ENCODE results near the gene BMERB1. TPM values are rescaled to one million over a fixed set of nuclear protein-coding genes. Genes with fewer than 3 reads are reported as not detected.

BMERB1 gene
- total RNA-seq, 2 experiments from 2014 or later, result 0.85 to 0.98 TPM

DNA sequence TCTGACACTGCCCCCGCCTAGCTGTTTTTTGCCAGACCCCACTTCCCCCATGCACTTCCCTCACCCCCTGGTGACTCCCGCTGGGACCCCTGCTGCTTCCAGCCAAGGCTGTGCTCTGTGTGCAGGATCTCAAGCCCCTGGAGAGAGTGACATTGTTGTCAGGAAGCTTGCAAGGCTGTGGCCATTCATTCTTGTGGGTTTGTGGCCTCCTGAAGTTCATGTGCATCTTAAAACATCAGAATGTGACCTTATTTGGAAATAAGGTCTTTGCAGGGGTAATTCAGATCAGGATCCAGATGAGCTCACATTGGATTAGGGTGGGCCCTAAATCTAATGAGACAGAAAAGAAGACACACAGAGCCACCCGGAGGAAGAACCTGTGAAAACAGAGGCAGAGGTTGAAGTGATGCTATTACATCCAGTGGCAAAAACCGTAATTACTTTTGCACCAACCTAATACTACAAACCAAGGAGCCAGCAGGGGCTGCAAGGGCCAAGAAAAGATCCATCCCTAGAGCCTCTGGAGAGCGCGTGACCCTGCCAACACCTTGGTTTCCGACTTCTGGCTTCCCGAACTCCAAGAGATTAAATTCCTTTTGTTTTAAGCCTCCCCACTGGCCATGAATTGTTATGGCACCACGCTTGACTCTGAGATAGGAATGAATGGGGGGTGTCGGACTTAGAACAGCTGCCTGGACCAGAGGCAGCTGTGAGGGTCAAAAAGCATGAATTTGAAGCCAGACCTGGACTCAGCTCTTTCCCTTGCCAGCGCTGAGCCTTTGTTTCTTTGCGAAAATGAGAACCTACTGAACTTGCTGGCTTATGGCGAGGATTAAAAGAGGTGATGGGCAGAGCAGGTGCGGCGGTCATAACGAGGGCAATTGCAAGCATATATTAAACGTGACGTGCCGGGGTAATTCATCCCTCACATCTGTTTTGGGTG is 75.5 kb downstream of the BMERB1 start:
- peak in 3 of 14 experiments; percentile 6 to 32 (median 13) for DNase-seq
- POLR2A ChIA-PET, result no interaction called here
- H3K27ac Mint-ChIP-seq, result peak overlapping the region; percentile 71

DNA sequence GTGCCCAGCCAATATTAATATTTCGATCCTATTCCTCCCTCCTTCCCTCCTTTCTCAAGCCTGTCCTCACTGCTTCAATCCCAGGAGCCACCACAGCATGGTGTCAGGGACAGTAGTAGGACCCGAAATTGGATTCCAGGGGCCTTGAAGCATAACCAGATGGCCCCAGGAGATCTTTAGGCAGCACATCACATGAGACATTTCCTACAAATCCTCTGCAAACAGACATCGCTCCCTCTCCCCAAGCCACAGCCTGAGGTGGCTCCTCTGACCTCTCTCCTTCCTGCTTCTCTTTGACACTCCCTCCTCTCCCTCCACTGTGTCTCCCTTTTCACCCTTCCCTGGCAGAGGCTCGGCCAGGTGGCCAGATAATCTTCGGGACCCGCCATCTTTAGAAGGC is 76.6 kb downstream of the BMERB1 start:
- Histone ChIP-seq H3K4me3 (ENCODE audit: low read length) (no peak overlapping the region), H3K9me3 (ENCODE audit: control insufficient read depth in 1 of 2, insufficient read depth in 1 of 2, low read length in 2 of 2) (no peaks in the 10 kb centered on the region), H3K4me1 (ENCODE audit: insufficient read depth, low read length) (peaks cover 16% of the 10 kb centered on the region), H3K27ac (ENCODE audit: low read depth in 1 of 2, low read length in 2 of 2) (no peak overlapping the region), H3K36me3 (ENCODE audit: insufficient read depth, low read length) (no peaks in the 10 kb centered on the region), H3K27me3 (ENCODE audit: control insufficient read depth in 1 of 2, insufficient read depth in 2 of 2, low read length in 2 of 2) (no peaks in the 10 kb centered on the region)
- no peak for ATAC-seq (ENCODE audit: poor library complexity)
- H3K27ac Mint-ChIP-seq, result no peak overlapping the region
- no peaks in the 10 kb centered on the region for H3K9me3 Mint-ChIP-seq
- intact Hi-C loops (cut with DNase I, micrococcal nuclease), result no loop called here
- H3K27me3 Mint-ChIP-seq, result peaks cover 5% of the 10 kb centered on the region
- peaks cover 18% of the 10 kb centered on the region for H3K4me1 Mint-ChIP-seq (ENCODE audit: low read depth)
- TF ChIP-seq, protein P1, sequence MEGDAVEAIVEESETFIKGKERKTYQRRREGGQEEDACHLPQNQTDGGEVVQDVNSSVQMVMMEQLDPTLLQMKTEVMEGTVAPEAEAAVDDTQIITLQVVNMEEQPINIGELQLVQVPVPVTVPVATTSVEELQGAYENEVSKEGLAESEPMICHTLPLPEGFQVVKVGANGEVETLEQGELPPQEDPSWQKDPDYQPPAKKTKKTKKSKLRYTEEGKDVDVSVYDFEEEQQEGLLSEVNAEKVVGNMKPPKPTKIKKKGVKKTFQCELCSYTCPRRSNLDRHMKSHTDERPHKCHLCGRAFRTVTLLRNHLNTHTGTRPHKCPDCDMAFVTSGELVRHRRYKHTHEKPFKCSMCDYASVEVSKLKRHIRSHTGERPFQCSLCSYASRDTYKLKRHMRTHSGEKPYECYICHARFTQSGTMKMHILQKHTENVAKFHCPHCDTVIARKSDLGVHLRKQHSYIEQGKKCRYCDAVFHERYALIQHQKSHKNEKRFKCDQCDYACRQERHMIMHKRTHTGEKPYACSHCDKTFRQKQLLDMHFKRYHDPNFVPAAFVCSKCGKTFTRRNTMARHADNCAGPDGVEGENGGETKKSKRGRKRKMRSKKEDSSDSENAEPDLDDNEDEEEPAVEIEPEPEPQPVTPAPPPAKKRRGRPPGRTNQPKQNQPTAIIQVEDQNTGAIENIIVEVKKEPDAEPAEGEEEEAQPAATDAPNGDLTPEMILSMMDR (IDR thresholded peaks at IDR 0.05), result no peak
- ChIA-PET CTCF (no interaction called here), POLR2A (no interaction called here)
- DNase-seq, result no peak
- H3K4me3 Mint-ChIP-seq, result no peak overlapping the region
- no peaks in the 10 kb centered on the region for H3K36me3 Mint-ChIP-seq (ENCODE audit: low read depth)

More for the DNA sequence above, 75.5 kb downstream of the BMERB1 start:
- Histone ChIP-seq H3K36me3 (ENCODE audit: insufficient read depth, low read length) (no peaks in the 10 kb centered on the region), H3K9me3 (ENCODE audit: control insufficient read depth in 1 of 2, insufficient read depth in 1 of 2, low read length in 2 of 2) (no peaks in the 10 kb centered on the region), H3K27me3 (ENCODE audit: control insufficient read depth in 1 of 2, insufficient read depth in 2 of 2, low read length in 2 of 2) (no peaks in the 10 kb centered on the region), H3K27ac (ENCODE audit: low read depth in 1 of 2, low read length in 2 of 2) (no peak overlapping the region), H3K4me1 (ENCODE audit: insufficient read depth, low read length) (peaks cover 16% of the 10 kb centered on the region), H3K4me3 (ENCODE audit: low read length) (no peak overlapping the region)
- Mint-ChIP-seq H3K27me3 (peaks cover 5% of the 10 kb centered on the region), H3K36me3 (ENCODE audit: low read depth) (no peaks in the 10 kb centered on the region), H3K9me3 (no peaks in the 10 kb centered on the region), H3K4me3 (no peak overlapping the region), H3K4me1 (ENCODE audit: low read depth) (peaks cover 18% of the 10 kb centered on the region)
- ATAC-seq (ENCODE audit: poor library complexity), result peak; percentile 74
- TF ChIP-seq, protein P1 (IDR thresholded peaks at IDR 0.05), result no peak
- intact Hi-C loops (cut with DNase I, micrococcal nuclease), result no loop called here
- CTCF ChIA-PET, result no interaction called here

DNA sequence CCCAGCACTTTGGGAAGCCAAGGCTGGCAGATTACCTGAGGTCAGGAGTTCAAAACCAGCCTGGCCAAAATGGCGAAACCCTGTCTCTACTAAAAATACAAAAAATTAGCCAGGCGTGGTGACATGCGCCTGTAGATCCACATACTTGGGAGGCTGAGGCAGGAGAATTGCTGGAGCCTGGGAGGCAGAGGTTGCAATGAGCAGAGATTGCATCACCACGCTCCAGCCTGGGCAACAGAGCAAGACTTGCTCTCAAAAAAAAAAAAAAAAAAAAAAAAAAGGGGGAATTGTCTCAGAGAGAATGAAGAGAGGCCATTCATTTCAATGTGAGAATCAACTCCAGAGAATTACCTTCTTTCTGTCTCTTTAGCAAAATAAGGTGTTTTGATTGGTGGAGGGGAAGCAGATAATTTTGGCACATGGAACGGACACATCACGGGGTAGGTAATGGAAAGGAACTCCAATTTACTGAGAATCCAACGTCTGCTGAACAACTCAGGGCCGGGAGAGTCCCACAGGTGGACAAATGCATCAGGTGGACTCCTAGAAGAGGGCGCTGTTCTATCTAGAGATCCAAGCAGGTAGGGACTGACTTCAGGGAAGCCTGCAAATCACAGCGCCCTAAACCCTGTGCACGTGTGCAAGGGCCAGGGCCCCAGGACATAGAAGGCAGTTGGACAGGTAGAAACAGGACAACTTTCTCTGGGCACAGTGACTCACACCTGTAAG is 77.5 kb downstream of the BMERB1 start:
- POLR2A ChIA-PET, result no interaction called here
- TF ChIP-seq, protein P1 (IDR thresholded peaks at IDR 0.05), result no peak
- ATAC-seq (ENCODE audit: poor library complexity) (no peak), DNase-seq (no peak)
- no peaks in the 10 kb centered on the region for H3K36me3 ChIP-seq (ENCODE audit: insufficient read depth, low read length)
- H3K4me3 ChIP-seq (ENCODE audit: low read length), result no peak overlapping the region
- intact Hi-C loops (cut with DNase I, micrococcal nuclease), result no loop called here
- H3K27me3 ChIP-seq (ENCODE audit: control insufficient read depth in 1 of 2, insufficient read depth in 2 of 2, low read length in 2 of 2), result no peaks in the 10 kb centered on the region
- no peak overlapping the region for H3K4me3 Mint-ChIP-seq
- H3K9me3 ChIP-seq (ENCODE audit: control insufficient read depth in 1 of 2, insufficient read depth in 1 of 2, low read length in 2 of 2), result no peaks in the 10 kb centered on the region
- peaks cover 5% of the 10 kb centered on the region for H3K27me3 Mint-ChIP-seq
- H3K9me3 Mint-ChIP-seq, result no peaks in the 10 kb centered on the region
- H3K36me3 Mint-ChIP-seq (ENCODE audit: low read depth), result no peaks in the 10 kb centered on the region
- peaks cover 16% of the 10 kb centered on the region for H3K4me1 ChIP-seq (ENCODE audit: insufficient read depth, low read length)
- CTCF ChIA-PET, result no interaction called here
- no peak overlapping the region for H3K27ac ChIP-seq (ENCODE audit: low read depth in 1 of 2, low read length in 2 of 2)
- H3K4me1 Mint-ChIP-seq (ENCODE audit: low read depth), result peaks cover 18% of the 10 kb centered on the region
- no peak overlapping the region for H3K27ac Mint-ChIP-seq
